Effector memory CD8-positive, alpha-beta T cell (primary cell): Measurements from ENCODE around the gene PCDHB13.

Experiments used
- ATAC-seq: fragments of 150-1000 bp; cut with Tn5 transposase; replicated peaks from 2 replicates; pipeline ENCODE4 v1.10.0; 2021; ENCODE audit warnings: mild to moderate bottlenecking, moderate library complexity
- DNase-seq, 3 experiments: peaks; one replicate each; pipeline ENCODE4 v3.0.0; 2021
- H3K27ac Mint-ChIP-seq, 2 donors: one replicate each; pipeline ENCODE4 v1.8.0; 2022; ENCODE audit warnings: mild to moderate bottlenecking in 2 of 2, mixed read lengths in 2 of 2, moderate library complexity in 2 of 2
- H3K27me3 Mint-ChIP-seq, 2 donors: one replicate each; pipeline ENCODE4 v1.8.0; 2022; ENCODE audit warnings: mixed read lengths in 2 of 2
- H3K36me3 Mint-ChIP-seq: one replicate; pipeline ENCODE4 v1.8.0; 2022; ENCODE audit warnings: mild to moderate bottlenecking, moderate library complexity, mixed read lengths; ENCODE audit not compliant: insufficient read depth
- H3K4me1 Mint-ChIP-seq, 2 donors: one replicate each; pipeline ENCODE4 v1.8.0; 2022; ENCODE audit warnings: low read depth in 2 of 2, mixed read lengths in 2 of 2
- H3K4me3 Mint-ChIP-seq, 2 donors: one replicate each; pipeline ENCODE4 v1.8.0; 2022; ENCODE audit warnings: mild to moderate bottlenecking in 2 of 2, mixed read lengths in 2 of 2, moderate library complexity in 2 of 2
- H3K9me3 Mint-ChIP-seq, 2 donors: one replicate each; pipeline ENCODE4 v1.8.0; 2022; ENCODE audit warnings: mixed read lengths in 2 of 2

The PCDHB13 gene

GRCh38 chr5:141258948-141259347, 45.2 kb downstream of the PCDHB13 start:
- DNase-seq (no peak), ATAC-seq (no peak)
- Mint-ChIP-seq H3K4me1 (no peaks in the 10 kb centered on the region), H3K36me3 (no peaks in the 10 kb centered on the region), H3K27me3 (no peaks in the 10 kb centered on the region), H3K4me3 (no peak overlapping the region), H3K9me3 (peaks cover 6 to 22% of the 10 kb centered on the region in 2 donors), H3K27ac (no peak overlapping the region)

- DNase-seq (no peak), ATAC-seq (no peak)
- Mint-ChIP-seq H3K27ac (no peak overlapping the region), H3K4me3 (no peak overlapping the region), H3K36me3 (no peaks in the 10 kb centered on the region), H3K9me3 (peaks cover 6 to 11% of the 10 kb centered on the region in 2 donors), H3K4me1 (no peaks in the 10 kb centered on the region), H3K27me3 (no peaks in the 10 kb centered on the region)
These were observed 46.9 kb downstream of the PCDHB13 start for GRCh38 chr5:141260458-141261237.

- H3K4me1 Mint-ChIP-seq, result no peaks in the 10 kb centered on the region
- no peaks in the 10 kb centered on the region for H3K27me3 Mint-ChIP-seq
- peaks cover 8 to 11% of the 10 kb centered on the region in 2 donors for H3K9me3 Mint-ChIP-seq
These were observed 47.5 kb downstream of the PCDHB13 start for GRCh38 chr5:141261238-141261546.

More at GRCh38 chr5:141261238-141261546, 47.5 kb downstream of the PCDHB13 start:
- H3K36me3 Mint-ChIP-seq, result no peaks in the 10 kb centered on the region
- H3K4me3 Mint-ChIP-seq, result no peak overlapping the region
- H3K27ac Mint-ChIP-seq, result no peak overlapping the region
- no peak for DNase-seq
- ATAC-seq, result no peak
